ENCODE data around the gene MYADML2.

Gene MYADML2

GRCh38 chr17:81900181-81900820, 46.7 kb downstream of the MYADML2 start:
- Histone ChIP-seq H2BK5ac (ENCODE audit: low read length) (no peak overlapping the region), H3K79me2 (ENCODE audit: control insufficient read depth, insufficient read depth, low read length) (no peaks in the 10 kb centered on the region), H3K23ac (ENCODE audit: low read length) (no peak overlapping the region), H2AK5ac (ENCODE audit: low read length) (no peak overlapping the region), H3K4me2 (ENCODE audit: low read length) (no peak overlapping the region), H3K27ac (ENCODE audit: low read depth, low read length) (no peak overlapping the region), H2BK15ac (replicated peaks; ENCODE audit: low read depth) (no peak overlapping the region), H3K4me1 (ENCODE audit: control insufficient read depth, low read depth, low read length) (no peaks in the 10 kb centered on the region), H3K4ac (ENCODE audit: low read depth, low read length) (no peak overlapping the region), H4K8ac (ENCODE audit: low read depth, low read length) (no peak overlapping the region), H3K4me3 (ENCODE audit: low read length) (no peak overlapping the region), H3K36me3 (ENCODE audit: control insufficient read depth, insufficient read depth, low read length) (peaks cover 8% of the 10 kb centered on the region), H3K9ac (ENCODE audit: low read length) (no peak overlapping the region), H3K56ac (ENCODE audit: low read length) (no peak overlapping the region), H2BK120ac (ENCODE audit: low read depth, low read length) (no peak overlapping the region), H4K5ac (ENCODE audit: low read length) (no peak overlapping the region), H3K18ac (ENCODE audit: low read length) (no peak overlapping the region), H3K27me3 (ENCODE audit: insufficient read depth, low read length, poor library complexity) (no peaks in the 10 kb centered on the region), H3K79me1 (ENCODE audit: low read length) (no peaks in the 10 kb centered on the region)
- DNase-seq: no peak
- no CpG with 5 or more reads among the region's 18 CpGs for WGBS (ENCODE audit: extremely low coverage, insufficient coverage, low lambda C conversion rate)

GRCh38 chr17:81899514-81900166, 47.4 kb downstream of the MYADML2 start:
- Histone ChIP-seq H3K56ac (ENCODE audit: low read length) (no peak overlapping the region), H2AK5ac (ENCODE audit: low read length) (no peak overlapping the region), H3K79me1 (ENCODE audit: low read length) (no peaks in the 10 kb centered on the region), H3K27ac (ENCODE audit: low read depth, low read length) (no peak overlapping the region), H3K4me1 (ENCODE audit: control insufficient read depth, low read depth, low read length) (no peaks in the 10 kb centered on the region), H3K36me3 (ENCODE audit: control insufficient read depth, insufficient read depth, low read length) (peaks cover 8% of the 10 kb centered on the region), H3K23ac (ENCODE audit: low read length) (no peak overlapping the region), H2BK15ac (replicated peaks; ENCODE audit: low read depth) (no peak overlapping the region), H3K4me2 (ENCODE audit: low read length) (no peak overlapping the region), H3K4me3 (ENCODE audit: low read length) (no peak overlapping the region), H4K8ac (ENCODE audit: low read depth, low read length) (no peak overlapping the region), H2BK120ac (ENCODE audit: low read depth, low read length) (no peak overlapping the region), H2BK5ac (ENCODE audit: low read length) (no peak overlapping the region), H3K27me3 (ENCODE audit: insufficient read depth, low read length, poor library complexity) (no peaks in the 10 kb centered on the region), H4K5ac (ENCODE audit: low read length) (no peak overlapping the region), H3K18ac (ENCODE audit: low read length) (no peak overlapping the region), H3K9ac (ENCODE audit: low read length) (no peak overlapping the region), H3K79me2 (ENCODE audit: control insufficient read depth, insufficient read depth, low read length) (no peaks in the 10 kb centered on the region), H3K4ac (ENCODE audit: low read depth, low read length) (no peak overlapping the region)
- no peak for DNase-seq
- WGBS (ENCODE audit: extremely low coverage, insufficient coverage, low lambda C conversion rate): no CpG with 5 or more reads among the region's 22 CpGs

- Histone ChIP-seq H3K4me3 (ENCODE audit: low read length) (no peak overlapping the region), H3K79me1 (ENCODE audit: low read length) (peaks cover 3% of the 10 kb centered on the region), H2AK5ac (ENCODE audit: low read length) (no peak overlapping the region), H3K56ac (ENCODE audit: low read length) (no peak overlapping the region), H4K5ac (ENCODE audit: low read length) (no peak overlapping the region), H2BK120ac (ENCODE audit: low read depth, low read length) (no peak overlapping the region), H3K9ac (ENCODE audit: low read length) (no peak overlapping the region), H3K79me2 (ENCODE audit: control insufficient read depth, insufficient read depth, low read length) (no peaks in the 10 kb centered on the region), H3K4ac (ENCODE audit: low read depth, low read length) (no peak overlapping the region), H2BK15ac (replicated peaks; ENCODE audit: low read depth) (no peak overlapping the region), H3K18ac (ENCODE audit: low read length) (no peak overlapping the region), H3K23ac (ENCODE audit: low read length) (no peak overlapping the region), H3K27ac (ENCODE audit: low read depth, low read length) (peak overlapping the region; percentile 6), H2BK5ac (ENCODE audit: low read length) (no peak overlapping the region), H4K8ac (ENCODE audit: low read depth, low read length) (no peak overlapping the region), H3K4me2 (ENCODE audit: low read length) (no peak overlapping the region), H3K4me1 (ENCODE audit: control insufficient read depth, low read depth, low read length) (no peaks in the 10 kb centered on the region), H3K36me3 (ENCODE audit: control insufficient read depth, insufficient read depth, low read length) (peaks cover 10% of the 10 kb centered on the region), H3K27me3 (ENCODE audit: insufficient read depth, low read length, poor library complexity) (no peaks in the 10 kb centered on the region)
- WGBS (ENCODE audit: extremely low coverage, insufficient coverage, low lambda C conversion rate): no CpG with 5 or more reads among the region's 9 CpGs
- DNase-seq: no peak
Observed at GRCh38 chr17:81898885-81899284, 48.1 kb downstream of the MYADML2 start.

GRCh38 chr17:81898029-81898866, 48.8 kb downstream of the MYADML2 start:
- Histone ChIP-seq H3K27me3 (ENCODE audit: insufficient read depth, low read length, poor library complexity) (no peaks in the 10 kb centered on the region), H3K9ac (ENCODE audit: low read length) (no peak overlapping the region), H3K18ac (ENCODE audit: low read length) (no peak overlapping the region), H3K4ac (ENCODE audit: low read depth, low read length) (no peak overlapping the region), H3K36me3 (ENCODE audit: control insufficient read depth, insufficient read depth, low read length) (peaks cover 10% of the 10 kb centered on the region), H2BK120ac (ENCODE audit: low read depth, low read length) (no peak overlapping the region), H3K4me1 (ENCODE audit: control insufficient read depth, low read depth, low read length) (no peaks in the 10 kb centered on the region), H3K56ac (ENCODE audit: low read length) (no peak overlapping the region), H2AK5ac (ENCODE audit: low read length) (no peak overlapping the region), H3K4me3 (ENCODE audit: low read length) (no peak overlapping the region), H3K27ac (ENCODE audit: low read depth, low read length) (peak overlapping the region; percentile 42), H2BK15ac (replicated peaks; ENCODE audit: low read depth) (no peak overlapping the region), H2BK5ac (ENCODE audit: low read length) (no peak overlapping the region), H4K8ac (ENCODE audit: low read depth, low read length) (no peak overlapping the region), H3K79me2 (ENCODE audit: control insufficient read depth, insufficient read depth, low read length) (no peaks in the 10 kb centered on the region), H3K79me1 (ENCODE audit: low read length) (peaks cover 3% of the 10 kb centered on the region), H4K5ac (ENCODE audit: low read length) (no peak overlapping the region), H3K23ac (ENCODE audit: low read length) (no peak overlapping the region), H3K4me2 (ENCODE audit: low read length) (no peak overlapping the region)
- no CpG with 5 or more reads among the region's 19 CpGs for WGBS (ENCODE audit: extremely low coverage, insufficient coverage, low lambda C conversion rate)
- DNase-seq: peak; percentile 47

GRCh38 chr17:81895400-81895799, 51.6 kb downstream of the MYADML2 start:
- Histone ChIP-seq H3K4ac (ENCODE audit: low read depth, low read length) (no peak overlapping the region), H3K79me2 (ENCODE audit: control insufficient read depth, insufficient read depth, low read length) (peaks cover 7% of the 10 kb centered on the region), H3K4me3 (ENCODE audit: low read length) (no peak overlapping the region), H4K5ac (ENCODE audit: low read length) (no peak overlapping the region), H3K4me1 (ENCODE audit: control insufficient read depth, low read depth, low read length) (no peaks in the 10 kb centered on the region), H4K8ac (ENCODE audit: low read depth, low read length) (no peak overlapping the region), H3K27me3 (ENCODE audit: insufficient read depth, low read length, poor library complexity) (no peaks in the 10 kb centered on the region), H3K23ac (ENCODE audit: low read length) (no peak overlapping the region), H3K79me1 (ENCODE audit: low read length) (peaks cover 4% of the 10 kb centered on the region), H3K4me2 (ENCODE audit: low read length) (no peak overlapping the region), H2BK120ac (ENCODE audit: low read depth, low read length) (no peak overlapping the region), H3K56ac (ENCODE audit: low read length) (no peak overlapping the region), H2BK5ac (ENCODE audit: low read length) (no peak overlapping the region), H3K9ac (ENCODE audit: low read length) (no peak overlapping the region), H3K27ac (ENCODE audit: low read depth, low read length) (no peak overlapping the region), H2BK15ac (replicated peaks; ENCODE audit: low read depth) (no peak overlapping the region), H3K18ac (ENCODE audit: low read length) (no peak overlapping the region), H3K36me3 (ENCODE audit: control insufficient read depth, insufficient read depth, low read length) (peaks cover 10% of the 10 kb centered on the region), H2AK5ac (ENCODE audit: low read length) (no peak overlapping the region)
- no peak for DNase-seq
- no CpG with 5 or more reads among the region's 11 CpGs for whole genome bisulfite sequencing (ENCODE audit: extremely low coverage, insufficient coverage, low lambda C conversion rate)
